H9 (cell line): ENCODE results near the gene NHLRC4. TPM values are rescaled to one million over a fixed set of nuclear protein-coding genes. Genes with fewer than 3 reads are reported as not detected.

Experiments
- DNase-seq: peaks from one replicate; pipeline ENCODE4 v3.0.0-alpha.2; 2017
- H2AFZ ChIP-seq: one replicate; pipeline ENCODE4 v1.6.1; 2013; ENCODE audit warnings: mild to moderate bottlenecking, low read length, control low read depth, moderate library complexity
- H2AK5ac ChIP-seq: 2 replicates; pipeline ENCODE4 v1.6.1; 2013; ENCODE audit warnings: low read length, control low read depth, mixed read lengths; ENCODE audit not compliant: insufficient read length
- H2BK120ac ChIP-seq: one replicate; pipeline ENCODE4 v1.6.1; 2013; ENCODE audit warnings: low read depth, mild to moderate bottlenecking, low read length, control low read depth, inconsistent platforms; ENCODE audit not compliant: poor library complexity, severe bottlenecking
- H2BK12ac ChIP-seq: 2 replicates; pipeline ENCODE4 v1.6.1; 2013; ENCODE audit warnings: low read length, control low read depth, mixed read lengths, low read depth; ENCODE audit not compliant: insufficient read length
- H2BK15ac ChIP-seq: 2 replicates; pipeline ENCODE4 v1.6.1; 2013; ENCODE audit warnings: low read depth, low read length, control low read depth
- H2BK20ac ChIP-seq: one replicate; pipeline ENCODE4 v1.6.1; 2013; ENCODE audit warnings: low read depth, mild to moderate bottlenecking, low read length, control low read depth, inconsistent platforms; ENCODE audit not compliant: poor library complexity, severe bottlenecking
- H2BK5ac ChIP-seq: 2 replicates; pipeline ENCODE4 v1.6.1; 2013; ENCODE audit warnings: low read length, control low read depth, mixed read lengths; ENCODE audit not compliant: insufficient read length
- H3K14ac ChIP-seq: 2 replicates; pipeline ENCODE4 v1.6.1; 2013; ENCODE audit warnings: low read length, control low read depth; ENCODE audit not compliant: insufficient read depth
- H3K18ac ChIP-seq: 2 replicates; pipeline ENCODE4 v1.6.1; 2013; ENCODE audit warnings: low read depth, mild to moderate bottlenecking, mixed read lengths, low read length, control low read depth; ENCODE audit not compliant: insufficient read length
- H3K23ac ChIP-seq: 2 replicates; pipeline ENCODE4 v1.6.1; 2013; ENCODE audit warnings: low read length, control low read depth, mixed read lengths, low read depth; ENCODE audit not compliant: insufficient read length
- H3K23me2 ChIP-seq: 2 replicates; pipeline ENCODE4 v1.6.1; 2013; ENCODE audit warnings: low read depth, mild to moderate bottlenecking, mixed read lengths, low read length, control low read depth; ENCODE audit not compliant: insufficient read length, poor library complexity, severe bottlenecking
- H3K27ac ChIP-seq: 2 replicates; pipeline ENCODE4 v1.5.1; 2013; ENCODE audit warnings: low read length, control low read depth, mixed read lengths, low read depth; ENCODE audit not compliant: insufficient read length
- H3K27me3 ChIP-seq: 2 replicates; pipeline ENCODE4 v1.6.1; 2013; ENCODE audit warnings: low read length, control low read depth, inconsistent platforms; ENCODE audit not compliant: insufficient read depth
- H3K4ac ChIP-seq: 2 replicates; pipeline ENCODE4 v1.6.1; 2013; ENCODE audit warnings: low read depth, mild to moderate bottlenecking, control low read depth, inconsistent platforms, low read length, moderate library complexity
- H3K4me1 ChIP-seq: 2 replicates; pipeline ENCODE4 v1.6.1; 2013; ENCODE audit warnings: low read length, control low read depth, inconsistent platforms; ENCODE audit not compliant: insufficient read depth
- H3K4me2 ChIP-seq: 2 replicates; pipeline ENCODE4 v1.6.1; 2013; ENCODE audit warnings: low read length, control low read depth, mixed read lengths; ENCODE audit not compliant: insufficient read length, insufficient read depth
- H3K56ac ChIP-seq: 2 replicates; pipeline ENCODE4 v1.6.1; 2013; ENCODE audit warnings: low read depth, mild to moderate bottlenecking, mixed read lengths, low read length, control low read depth; ENCODE audit not compliant: insufficient read length
- H3K79me1 ChIP-seq: 2 replicates; pipeline ENCODE4 v1.6.1; 2013; ENCODE audit warnings: low read depth, mild to moderate bottlenecking, moderate library complexity, low read length, control low read depth, inconsistent platforms; ENCODE audit not compliant: insufficient read depth, poor library complexity, severe bottlenecking
- H3K79me2 ChIP-seq: 2 replicates; pipeline ENCODE4 v1.6.1; 2013; ENCODE audit warnings: low read length, control low read depth, inconsistent platforms; ENCODE audit not compliant: insufficient read depth
- H3K9ac ChIP-seq: 2 replicates; pipeline ENCODE4 v1.6.1; 2013; ENCODE audit warnings: low read length, control low read depth, mixed read lengths; ENCODE audit not compliant: insufficient read length; ENCODE audit errors: extremely low read depth
- H3K9me3 ChIP-seq: one replicate; pipeline ENCODE4 v1.6.1; 2013; ENCODE audit warnings: low read depth, low read length, inconsistent platforms; ENCODE audit not compliant: control insufficient read depth
- H3T11ph ChIP-seq: one replicate; pipeline ENCODE4 v1.6.1; 2013; ENCODE audit warnings: mild to moderate bottlenecking, low read length, control low read depth, inconsistent platforms
- H4K20me1 ChIP-seq: one replicate; pipeline ENCODE4 v1.6.1; 2013; ENCODE audit not compliant: control insufficient read depth, insufficient read length, insufficient read depth
- H4K5ac ChIP-seq: 2 replicates; pipeline ENCODE4 v1.6.1; 2013; ENCODE audit warnings: low read depth, mild to moderate bottlenecking, mixed read lengths, low read length, control low read depth; ENCODE audit not compliant: insufficient read length
- H4K8ac ChIP-seq: replicated peaks from 2 replicates; pipeline ENCODE4 v1.6.1; 2013; ENCODE audit warnings: low read length, control low read depth, mixed read lengths, low read depth; ENCODE audit not compliant: insufficient read length
- H4K91ac ChIP-seq: 2 replicates; pipeline ENCODE4 v1.6.1; 2013; ENCODE audit warnings: low read depth, mild to moderate bottlenecking, moderate library complexity, mixed read lengths, low read length, control low read depth; ENCODE audit not compliant: insufficient read length
- H3K27ac Mint-ChIP-seq, 3 experiments: 2 replicates in 2 of 3; 3 replicates in 1 of 3; pipeline ENCODE4 v1.8.0; 2020 to 2021; ENCODE audit warnings: mixed read lengths in 3 of 3, mild to moderate bottlenecking in 1 of 3, moderate library complexity in 1 of 3
- H3K27me3 Mint-ChIP-seq: 2 replicates; pipeline ENCODE4 v1.8.0; 2021; ENCODE audit warnings: low read depth, mild to moderate bottlenecking, moderate library complexity, mixed read lengths
- H3K36me3 Mint-ChIP-seq, 3 experiments: 2 replicates in 2 of 3; 3 replicates in 1 of 3; pipeline ENCODE4 v1.8.0; 2020 to 2021; ENCODE audit warnings: low read depth in 3 of 3, mixed read lengths in 3 of 3; ENCODE audit not compliant: insufficient read depth in 1 of 3
- H3K4me1 Mint-ChIP-seq, 2 experiments: 2 replicates each; pipeline ENCODE4 v1.8.0; 2020; ENCODE audit warnings: mixed read lengths in 2 of 2
- H3K4me3 Mint-ChIP-seq, 2 experiments: 2 replicates in 1 of 2; 3 replicates in 1 of 2; pipeline ENCODE4 v1.8.0; 2020 to 2021; ENCODE audit warnings: mild to moderate bottlenecking in 2 of 2, mixed read lengths in 2 of 2, moderate library complexity in 1 of 2
- H3K9me3 Mint-ChIP-seq, 2 experiments: 2 replicates in 1 of 2; 3 replicates in 1 of 2; pipeline ENCODE4 v1.8.0; 2020; ENCODE audit warnings: mild to moderate bottlenecking in 2 of 2, mixed read lengths in 2 of 2, moderate library complexity in 1 of 2
- WGBS: extraction: QIAGEN DNeasy Blood & Tissue Kit; methylation state at CpG from one replicate; pipeline ENCODE4 v1.1.7; 2013; ENCODE audit warnings: missing lambda C conversion rate, low lambda C conversion rate, mixed read lengths; ENCODE audit not compliant: insufficient read length; ENCODE audit errors: extremely low coverage; 5-methylcytosine and 5-hydroxymethylcytosine counted together
- total RNA-seq: library from RNA; stranded (reverse); gene quantifications from 2 replicates; pipeline ENCODE4 v1.2.1, GENCODE V29; 2021
- TF ChIP-seq, protein P1 (sequence below): fragments of 200-600 bp; sonication (generic); conservative IDR thresholded peaks from 3 replicates; pipeline ENCODE4 v1.8.0; 2021; ENCODE audit warnings: antibody characterized with exemption, mild to moderate bottlenecking

The NHLRC4 gene
- total RNA-seq, 1 experiment from 2014 or later = 0.42 TPM

DNA sequence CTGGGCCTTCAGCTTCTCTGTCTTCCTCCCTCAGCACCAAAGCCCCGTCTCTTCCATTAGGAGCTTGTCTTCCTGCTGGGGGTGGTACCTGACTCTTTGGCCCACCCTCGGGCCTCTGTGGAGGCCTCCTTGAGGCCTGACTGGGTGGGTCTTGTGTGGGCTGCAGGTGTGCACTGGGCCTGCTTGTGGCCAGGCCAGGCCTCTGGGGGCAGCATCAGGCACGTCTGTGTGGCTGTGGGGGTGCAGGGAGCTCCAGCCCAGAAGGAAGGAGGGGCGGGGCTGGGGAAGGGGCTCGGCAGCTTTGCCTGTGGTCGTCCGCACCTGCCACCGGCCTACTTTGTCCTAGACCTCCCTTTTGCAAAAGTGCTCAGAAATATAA, 10.0 kb downstream of the NHLRC4 start:
- no peak overlapping the region for H3K56ac ChIP-seq
- H2BK12ac ChIP-seq = no peak overlapping the region
- H3K4ac ChIP-seq = no peak overlapping the region
- Mint-ChIP-seq H3K27ac (peak overlapping the region in 2 of 3 experiments; percentile 81 to 90; a peak in 4 of 7 replicates), H3K9me3 (no peaks in the 10 kb centered on the region), H3K4me3 (no peak overlapping the region), H3K27me3 (peaks cover 2% of the 10 kb centered on the region; the same call in 1 of the 2 replicates), H3K4me1 (peaks cover 3 to 8% of the 10 kb centered on the region in 2 experiments), H3K36me3 (peaks cover 0 to 4% (median 2%) of the 10 kb centered on the region in 3 experiments; a peak in 2 of 7 replicates)
- TF ChIP-seq, protein P1, sequence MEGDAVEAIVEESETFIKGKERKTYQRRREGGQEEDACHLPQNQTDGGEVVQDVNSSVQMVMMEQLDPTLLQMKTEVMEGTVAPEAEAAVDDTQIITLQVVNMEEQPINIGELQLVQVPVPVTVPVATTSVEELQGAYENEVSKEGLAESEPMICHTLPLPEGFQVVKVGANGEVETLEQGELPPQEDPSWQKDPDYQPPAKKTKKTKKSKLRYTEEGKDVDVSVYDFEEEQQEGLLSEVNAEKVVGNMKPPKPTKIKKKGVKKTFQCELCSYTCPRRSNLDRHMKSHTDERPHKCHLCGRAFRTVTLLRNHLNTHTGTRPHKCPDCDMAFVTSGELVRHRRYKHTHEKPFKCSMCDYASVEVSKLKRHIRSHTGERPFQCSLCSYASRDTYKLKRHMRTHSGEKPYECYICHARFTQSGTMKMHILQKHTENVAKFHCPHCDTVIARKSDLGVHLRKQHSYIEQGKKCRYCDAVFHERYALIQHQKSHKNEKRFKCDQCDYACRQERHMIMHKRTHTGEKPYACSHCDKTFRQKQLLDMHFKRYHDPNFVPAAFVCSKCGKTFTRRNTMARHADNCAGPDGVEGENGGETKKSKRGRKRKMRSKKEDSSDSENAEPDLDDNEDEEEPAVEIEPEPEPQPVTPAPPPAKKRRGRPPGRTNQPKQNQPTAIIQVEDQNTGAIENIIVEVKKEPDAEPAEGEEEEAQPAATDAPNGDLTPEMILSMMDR = peak; percentile 50
- H4K8ac ChIP-seq = no peak overlapping the region
- H2BK5ac ChIP-seq = no peak overlapping the region
- H4K20me1 ChIP-seq = no peaks in the 10 kb centered on the region
- H2BK15ac ChIP-seq = no peak overlapping the region
- H3K4me1 ChIP-seq = no peaks in the 10 kb centered on the region
- H3K9me3 ChIP-seq = no peaks in the 10 kb centered on the region
- no peak overlapping the region for H2BK120ac ChIP-seq
- no peak overlapping the region for H3K14ac ChIP-seq
- H3K23me2 ChIP-seq = no peaks in the 10 kb centered on the region
- H3K27ac ChIP-seq = no peak overlapping the region
- WGBS = no CpG with 5 or more reads among the region's 8 CpGs
- H3K27me3 ChIP-seq = no peaks in the 10 kb centered on the region
- H3T11ph ChIP-seq = no peak overlapping the region
- H3K4me2 ChIP-seq = no peak overlapping the region
- H3K79me2 ChIP-seq = no peaks in the 10 kb centered on the region
- H3K9ac ChIP-seq = no peak overlapping the region
- H3K23ac ChIP-seq = no peak overlapping the region
- H3K79me1 ChIP-seq = no peaks in the 10 kb centered on the region
- no peak overlapping the region for H3K18ac ChIP-seq
- H2AFZ ChIP-seq = no peak overlapping the region
- no peak overlapping the region for H2AK5ac ChIP-seq
- H4K5ac ChIP-seq = no peak overlapping the region
- no peak overlapping the region for H2BK20ac ChIP-seq
- no peak overlapping the region for H4K91ac ChIP-seq
- DNase-seq = peak; percentile 73
